GM12874 (cell line): ENCODE measurements around the gene SH3TC1.

Experiments
- CTCF ChIP-seq: IDR thresholded peaks from 2 replicates; pipeline ENCODE4 v1.5.1; 2011; ENCODE audit warnings: low read depth, mild to moderate bottlenecking, control low read depth, low read length, moderate library complexity; ENCODE audit not compliant: insufficient read depth

Gene SH3TC1

GRCh38 chr4:8218371-8219031 is 19.4 kb downstream of the SH3TC1 start:
- TF ChIP-seq CTCF = no peak

GRCh38 chr4:8219236-8219635 is 20.1 kb downstream of the SH3TC1 start:
- TF ChIP-seq CTCF = no peak

GRCh38 chr4:8220661-8221450 is 21.8 kb downstream of the SH3TC1 start:
- TF ChIP-seq CTCF = no peak

- no peak for TF ChIP-seq CTCF
Observed at GRCh38 chr4:8221476-8221875, 22.4 kb downstream of the SH3TC1 start.

GRCh38 chr4:8221985-8222384 is 22.9 kb downstream of the SH3TC1 start:
- no peak for TF ChIP-seq CTCF

- no peak for TF ChIP-seq CTCF
Observed at GRCh38 chr4:8222609-8223388, 23.7 kb downstream of the SH3TC1 start.
